Heart right ventricle (tissue), 16 donors: ENCODE results near the gene KCNN3. TPM values are rescaled to one million over a fixed set of nuclear protein-coding genes. Genes with fewer than 3 reads are reported as not detected.

ENCODE experiments used
- ATAC-seq, 8 donors: fragments of 200-7000 bp; cut with Tn5 transposase; one replicate each; pipeline ENCODE4 v1.9.1; 2020; ENCODE audit warnings: mild to moderate bottlenecking in 8 of 8, moderate library complexity in 8 of 8, moderate number of reproducible peaks in 1 of 8
- DNase-seq, 2 donors: peaks; one replicate each; pipeline ENCODE4 v3.0.0-alpha.2; 2020
- H3K27ac ChIP-seq, 10 donors: fragments of 200-600 bp; sonication (generic) in 2 of 10; one replicate each; pipeline versions ENCODE4 v1.5.0 to v1.8.0; 2020 to 2022; ENCODE audit warnings: mild to moderate bottlenecking in 3 of 10
- H3K27me3 ChIP-seq, 7 donors: fragments of 200-600 bp; one replicate each; pipeline ENCODE4 v1.8.0; 2021 to 2022; ENCODE audit warnings: mild to moderate bottlenecking in 2 of 7
- H3K36me3 ChIP-seq, 9 donors: fragments of 200-600 bp; sonication (generic) in 1 of 9; one replicate each; pipeline versions ENCODE4 v1.5.0 to v1.8.0; 2020 to 2022; ENCODE audit warnings: mild to moderate bottlenecking in 2 of 9
- H3K4me1 ChIP-seq, 9 donors: fragments of 200-600 bp; sonication (generic) in 1 of 9; one replicate each; pipeline versions ENCODE4 v1.5.0 to v1.8.0; 2020 to 2022; ENCODE audit warnings: mild to moderate bottlenecking in 4 of 9
- H3K4me3 ChIP-seq, 10 donors: fragments of 200-600 bp; sonication (generic) in 2 of 10; one replicate each; pipeline versions ENCODE4 v1.5.0 to v1.8.0; 2020 to 2022; ENCODE audit warnings: mild to moderate bottlenecking in 7 of 10, moderate library complexity in 2 of 10
- H3K9me3 ChIP-seq, 11 donors: fragments of 200-600 bp in 10 of 11; sonication (generic) in 2 of 11; one replicate each; pipeline versions ENCODE4 v1.5.0 to v1.8.0; 2013 to 2022; ENCODE audit warnings: mild to moderate bottlenecking in 2 of 11, control low read depth in 1 of 11, moderate library complexity in 1 of 11
- WGBS, 2 donors: extraction: QIAGEN DNeasy Blood & Tissue Kit; methylation state at CpG; one replicate each; pipeline ENCODE4 v1.1.7; 2013; ENCODE audit warnings: inconsistent platforms in 1 of 2; 5-methylcytosine and 5-hydroxymethylcytosine counted together
- intact Hi-C, 10 donors: fragments of 100-400 bp; cut with DNase I; formaldehyde crosslinking; loops; one replicate each; pipeline versions ENCODE4 v1.11.1 to v1.14.2; 2022
- polyA plus RNA-seq, 2 donors: library from polyadenylated mRNA; stranded (reverse); fragments of 200-250 nt; gene quantifications; one replicate each; pipeline ENCODE4 v1.2.3, GENCODE V29; 2013
- total RNA-seq, 10 donors: library from RNA; stranded (reverse); fragmentation: NEBNext Ultra II Directional in 3 of 10; extraction: Animal tissue kit (Norgen Biotek cat#: 25700) in 3 of 10; gene quantifications; one replicate each; pipeline versions ENCODE4 v1.2.1 to v1.2.4, GENCODE V29; 2021 to 2023
- TF ChIP-seq, protein P1 (sequence below), 9 donors: fragments of 200-600 bp; sonication (generic) in 2 of 9; IDR thresholded peaks; one replicate each; pipeline versions ENCODE4 v1.5.0 to v1.8.0; 2021 to 2022; ENCODE audit warnings: antibody characterized with exemption in 9 of 9, mild to moderate bottlenecking in 5 of 9, moderate library complexity in 1 of 9
- donor health status: Arrhythmogenic right ventricular cardiomyopathy.
- donor health status: ischemic (EF 13 %, LVEDD 7.1; RV severe dilation, severe dysfunction).
- donor health status: healthy with polysubstance abuse.
- donor health status: DM: no; HTN: yes; CAD: no.
- donor health status: DM: no; HTN: no; CAD: no.
- donor health status: ischemic (EF 25% LVEDD 6.9; RV normal size, moderate dysfunction).
- donor health status: ischemic (EF 25% LVEDD 5.7; RV mildly dilated, moderate dysfunction).
- donor health status: healthy.
- donor health status: DM: yes; HTN: yes; CAD: no.
- donor health status: Ischemic cardiomyopathy.
- donor health status: ischemic (EF 35%, LVEDD 5.7; RV mildly dilated, moderate dysfunction).
- donor health status: nonischemic (EF 11% LVEDD 7.7; RV severe dilation, severe dysfunction).
- donor health status: DM: yes; HTN: yes; CAD: no.
- donor health status: PGD.
- donor health status: ischemic (EF 29% LVEDD 5.4; RV normal size, mild dysfunction).
- donor health status: nonischemic (EF 23%, LVEDD 6.1; RV moderate dilation, normal function).

The KCNN3 gene
- total and polyA plus RNA-seq, 12 donors = 0.17 to 5.9 (median 2.6) TPM

DNA sequence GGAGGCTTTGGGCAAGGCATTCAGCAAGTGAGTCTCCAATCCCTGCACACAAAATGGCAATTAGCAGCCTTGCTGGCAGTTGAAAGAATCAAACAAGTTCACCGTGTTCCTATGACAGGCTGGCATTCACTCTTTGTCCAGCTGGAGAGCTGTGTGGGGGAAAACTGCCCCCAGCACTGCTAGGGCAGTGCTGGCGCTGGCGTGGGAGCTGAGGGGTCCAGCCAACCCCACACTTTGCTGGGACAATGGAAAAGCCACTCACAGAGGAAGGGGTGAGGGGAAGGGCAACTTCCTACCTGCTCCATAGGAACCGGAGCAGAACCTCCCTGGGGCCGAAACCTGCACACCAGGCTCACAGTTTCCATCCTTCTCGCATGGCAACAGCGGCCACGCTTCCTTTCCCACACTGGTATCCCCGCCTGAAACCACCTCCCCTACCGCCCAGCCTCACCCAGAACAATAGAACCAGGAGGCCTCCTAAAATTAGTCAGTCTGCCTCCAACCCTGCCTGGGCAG is 26.7 kb upstream of the KCNN3 start:
- WGBS, 2 donors = 76 to 82% methylated on average over 10 of the region's 10 CpGs
- ATAC-seq (peak in 5 of 8 donors; percentile 39 to 80 (median 72)), DNase-seq (no peak)
- Histone ChIP-seq H3K27ac (peak overlapping the region in 5 of 10 donors; percentile 30 to 60 (median 47)), H3K27me3 (no peaks in the 10 kb centered on the region), H3K36me3 (no peaks in the 10 kb centered on the region), H3K9me3 (no peaks in the 10 kb centered on the region), H3K4me3 (no peak overlapping the region), H3K4me1 (peaks cover 0 to 10% (median 0%) of the 10 kb centered on the region in 9 donors)
- TF ChIP-seq, protein P1, sequence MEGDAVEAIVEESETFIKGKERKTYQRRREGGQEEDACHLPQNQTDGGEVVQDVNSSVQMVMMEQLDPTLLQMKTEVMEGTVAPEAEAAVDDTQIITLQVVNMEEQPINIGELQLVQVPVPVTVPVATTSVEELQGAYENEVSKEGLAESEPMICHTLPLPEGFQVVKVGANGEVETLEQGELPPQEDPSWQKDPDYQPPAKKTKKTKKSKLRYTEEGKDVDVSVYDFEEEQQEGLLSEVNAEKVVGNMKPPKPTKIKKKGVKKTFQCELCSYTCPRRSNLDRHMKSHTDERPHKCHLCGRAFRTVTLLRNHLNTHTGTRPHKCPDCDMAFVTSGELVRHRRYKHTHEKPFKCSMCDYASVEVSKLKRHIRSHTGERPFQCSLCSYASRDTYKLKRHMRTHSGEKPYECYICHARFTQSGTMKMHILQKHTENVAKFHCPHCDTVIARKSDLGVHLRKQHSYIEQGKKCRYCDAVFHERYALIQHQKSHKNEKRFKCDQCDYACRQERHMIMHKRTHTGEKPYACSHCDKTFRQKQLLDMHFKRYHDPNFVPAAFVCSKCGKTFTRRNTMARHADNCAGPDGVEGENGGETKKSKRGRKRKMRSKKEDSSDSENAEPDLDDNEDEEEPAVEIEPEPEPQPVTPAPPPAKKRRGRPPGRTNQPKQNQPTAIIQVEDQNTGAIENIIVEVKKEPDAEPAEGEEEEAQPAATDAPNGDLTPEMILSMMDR (IDR thresholded peaks at IDR 0.05) = no peak
- intact Hi-C loops = no loop called here

- no peak overlapping the region for H3K4me3 ChIP-seq
- DNase-seq (no peak), ATAC-seq (peak in 4 of 8 donors; percentile 17 to 56 (median 29))
- intact Hi-C loops = no loop called here
- peak overlapping the region in 4 of 10 donors; percentile 30 to 60 (median 48) for H3K27ac ChIP-seq
- TF ChIP-seq, protein P1 (IDR thresholded peaks at IDR 0.05) = no peak
- 45 to 56% methylated on average over 7 of the region's 7 CpGs for WGBS, 2 donors
- H3K27me3 ChIP-seq = no peaks in the 10 kb centered on the region
- H3K9me3 ChIP-seq = no peaks in the 10 kb centered on the region
- no peaks in the 10 kb centered on the region for H3K36me3 ChIP-seq
- H3K4me1 ChIP-seq = peaks cover 0 to 10% (median 0%) of the 10 kb centered on the region in 9 donors
Measured at GRCh38 chr1:154895798-154896197, 25.7 kb upstream of the KCNN3 start.

DNA sequence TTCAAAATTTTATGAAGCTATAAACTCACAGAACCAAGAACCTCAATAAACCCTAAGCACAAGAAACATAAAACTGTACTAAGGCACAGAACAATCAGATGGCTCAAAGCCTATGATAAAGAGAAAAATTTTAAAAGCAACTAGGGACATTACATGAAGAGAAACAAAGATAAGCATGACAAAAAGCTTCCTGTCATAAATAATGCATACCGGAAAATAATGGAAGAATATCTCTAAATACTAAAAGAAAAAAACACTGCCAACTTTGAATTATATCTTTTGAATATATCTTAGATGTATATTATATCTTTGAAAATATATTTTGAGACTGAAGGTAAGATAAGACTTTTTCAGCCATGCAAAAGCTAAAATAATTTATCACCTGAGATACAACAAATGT is 21.4 kb upstream of the KCNN3 start:
- Histone ChIP-seq H3K27me3 (no peaks in the 10 kb centered on the region), H3K27ac (no peak overlapping the region), H3K4me3 (no peak overlapping the region), H3K9me3 (no peaks in the 10 kb centered on the region), H3K36me3 (no peaks in the 10 kb centered on the region), H3K4me1 (peaks cover 0 to 12% (median 0%) of the 10 kb centered on the region in 9 donors)
- intact Hi-C loops = no loop called here
- DNase-seq (no peak), ATAC-seq (no peak)
- TF ChIP-seq, protein P1 (IDR thresholded peaks at IDR 0.05) = no peak
- WGBS, 2 donors = 53 to 75% methylated on average over 1 of the region's 1 CpG

GRCh38 chr1:154888757-154889156 is 18.7 kb upstream of the KCNN3 start:
- TF ChIP-seq, protein P1 (IDR thresholded peaks at IDR 0.05) = no peak
- Histone ChIP-seq H3K4me3 (no peak overlapping the region), H3K9me3 (no peaks in the 10 kb centered on the region), H3K27me3 (no peaks in the 10 kb centered on the region), H3K36me3 (no peaks in the 10 kb centered on the region), H3K4me1 (peaks cover 1 to 24% (median 13%) of the 10 kb centered on the region in 9 donors), H3K27ac (no peak overlapping the region)
- 59 to 60% methylated on average over 7 of the region's 7 CpGs for WGBS, 2 donors
- ATAC-seq (no peak), DNase-seq (no peak)
- intact Hi-C loops = loop anchor here in 1 of 10 donors (10.0 kb wide), 1 partner anchor 434 kb away; no protein-coding TSS in a partner anchor
